PC-9 (cell line): Measurements from ENCODE around the gene TMEM131L. TPM values are rescaled to one million over a fixed set of nuclear protein-coding genes. Genes with fewer than 3 reads are reported as not detected.
A peak's percentile ranks its signal among the peaks of the same experiment; 100 is the strongest.

Source experiments
- BruUV-seq: library from RNA; stranded (reverse); fragments of 400-500 nt; replicated peaks from 2 replicates; lab custom pipeline; 2021; lab: Mats Ljungman, UMichigan
- CTCF ChIA-PET: fragments of 300-600 bp; sonication (Branson Sonifier 250); formaldehyde crosslinking; loops from one replicate; lab custom pipeline; 2022; ENCODE audit warnings: antibody characterized with exemption; lab: Charles Lee
- POLR2A ChIA-PET: fragments of 300-600 bp; sonication (Branson Sonifier 250); formaldehyde crosslinking; loops from one replicate; lab custom pipeline; 2022; ENCODE audit warnings: antibody characterized with exemption; ENCODE audit not compliant: unreplicated experiment; lab: Charles Lee
- DNase-seq, 2 experiments: peaks; one replicate each; pipeline versions ENCODE4 v3.0.0 to v3.0.0-alpha.2; 2015 to 2022; ENCODE audit warnings: mixed read lengths in 1 of 2
- H2AFZ ChIP-seq: fragments of 200-600 bp; sonication (generic); 2 replicates; pipeline ENCODE4 v1.8.1; 2017; ENCODE audit warnings: antibody characterized with exemption
- H3F3A ChIP-seq: fragments of 200-600 bp; sonication (generic); 2 replicates; pipeline ENCODE4 v1.8.1; 2017; ENCODE audit warnings: antibody characterized with exemption, mild to moderate bottlenecking, low read depth; ENCODE audit not compliant: insufficient read depth
- H3K27ac ChIP-seq: fragments of 200-600 bp; sonication (generic); 2 replicates; pipeline ENCODE4 v1.6.1; 2016; ENCODE audit warnings: mixed run types
- H3K27me3 ChIP-seq: fragments of 200-600 bp; sonication (generic); 2 replicates; pipeline ENCODE4 v1.6.1; 2016; ENCODE audit warnings: low read depth, mixed run types; ENCODE audit not compliant: insufficient read depth
- H3K36me3 ChIP-seq: fragments of 200-600 bp; sonication (generic); 2 replicates; pipeline ENCODE4 v1.6.1; 2016; ENCODE audit warnings: low read depth, mixed run types
- H3K4me1 ChIP-seq: fragments of 200-600 bp; sonication (generic); replicated peaks from 2 replicates; pipeline ENCODE4 v1.6.1; 2016; ENCODE audit warnings: mixed run types; ENCODE audit not compliant: insufficient read depth
- H3K4me2 ChIP-seq: fragments of 200-600 bp; sonication (generic); 2 replicates; pipeline ENCODE4 v1.6.1; 2017; ENCODE audit warnings: mixed run types
- H3K4me3 ChIP-seq: fragments of 200-600 bp; sonication (generic); 2 replicates; pipeline ENCODE4 v1.6.1; 2016; ENCODE audit warnings: mixed run types
- H3K79me2 ChIP-seq: fragments of 200-600 bp; sonication (generic); 2 replicates; pipeline ENCODE4 v1.6.1; 2017; ENCODE audit warnings: low read depth, mixed run types
- H3K9me2 ChIP-seq: fragments of 200-600 bp; sonication (generic); 2 replicates; pipeline ENCODE4 v1.8.1; 2017; ENCODE audit warnings: mild to moderate bottlenecking; ENCODE audit not compliant: insufficient read depth
- H3K9me3 ChIP-seq: fragments of 200-600 bp; sonication (generic); 2 replicates; pipeline ENCODE4 v1.8.1; 2016; ENCODE audit warnings: low read depth; ENCODE audit not compliant: insufficient read depth
- H4K20me1 ChIP-seq: fragments of 200-600 bp; sonication (generic); 2 replicates; pipeline ENCODE4 v1.8.1; 2017; ENCODE audit not compliant: insufficient read depth
- CTCF ChIP-seq: fragments of 200-600 bp; sonication (generic); conservative IDR thresholded peaks from 2 replicates; pipeline ENCODE4 v1.6.1; 2017; ENCODE audit warnings: mixed run types, antibody characterized with exemption, mild to moderate bottlenecking, moderate library complexity
- EZH2 ChIP-seq: fragments of 200-600 bp; sonication (generic); IDR thresholded peaks from 2 replicates; pipeline ENCODE4 v1.8.0; 2017; ENCODE audit warnings: antibody characterized with exemption, low read depth
- intact Hi-C: fragments of 100-400 bp; cut with micrococcal nuclease; formaldehyde crosslinking; loops from one replicate; pipeline ENCODE4 v1.10.0; 2022; ENCODE audit not compliant: unreplicated experiment
- total RNA-seq: library from RNA; stranded (reverse); gene quantifications from 2 replicates; pipeline ENCODE4 v1.2.3, GENCODE V29; 2021

TMEM131L gene
- total RNA-seq, 1 experiment from 2014 or later = 3.8 TPM

- no peaks in the 10 kb centered on the region for H3K4me1 ChIP-seq
These were observed 168.7 kb downstream of the TMEM131L start for GRCh38 chr4:153634738-153635353.

DNA sequence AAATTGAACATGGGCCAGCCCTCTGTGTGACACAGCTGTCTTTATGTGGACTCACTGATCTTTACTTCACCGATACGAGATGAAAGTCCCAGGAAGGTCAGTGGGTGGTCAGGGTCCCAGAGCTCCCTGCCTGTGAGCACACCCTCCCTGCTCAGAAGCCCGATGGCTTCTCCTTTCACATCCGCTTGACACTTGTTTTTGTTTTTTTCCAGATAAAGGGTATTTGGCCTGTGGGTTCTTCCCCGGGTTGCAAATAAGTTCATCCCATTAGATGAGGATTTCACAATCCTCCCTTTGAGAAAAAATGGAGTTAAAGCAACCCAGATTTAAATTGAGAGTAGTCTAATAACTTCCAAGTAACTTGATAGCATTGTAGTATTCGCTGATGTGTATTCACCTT lies 169.7 kb downstream of the TMEM131L start:
- H3K79me2 ChIP-seq = no peaks in the 10 kb centered on the region
- TF ChIP-seq EZH2 (no peak), CTCF (no peak)
- H3K27ac ChIP-seq = no peak overlapping the region
- H4K20me1 ChIP-seq = no peaks in the 10 kb centered on the region
- no peak overlapping the region for H3K4me2 ChIP-seq
- no peaks in the 10 kb centered on the region for H3K9me3 ChIP-seq
- BruUV-seq = no TSS peak
- H3F3A ChIP-seq = no peaks in the 10 kb centered on the region
- ChIA-PET CTCF (no interaction called here), POLR2A (no interaction called here)
- no peaks in the 10 kb centered on the region for H3K36me3 ChIP-seq
- no peak for DNase-seq
- H3K4me1 ChIP-seq = no peaks in the 10 kb centered on the region
- no peaks in the 10 kb centered on the region for H3K9me2 ChIP-seq
- intact Hi-C loops = no loop called here
- H3K4me3 ChIP-seq = no peak overlapping the region
- H3K27me3 ChIP-seq = no peaks in the 10 kb centered on the region
- no peak overlapping the region for H2AFZ ChIP-seq

More at GRCh38 chr4:153634738-153635353, 168.7 kb downstream of the TMEM131L start:
- Histone ChIP-seq H3K36me3 (no peaks in the 10 kb centered on the region), H2AFZ (no peak overlapping the region), H3K4me2 (no peak overlapping the region), H3K9me3 (no peaks in the 10 kb centered on the region), H3K27me3 (no peaks in the 10 kb centered on the region), H3K27ac (no peak overlapping the region), H4K20me1 (no peaks in the 10 kb centered on the region), H3K79me2 (no peaks in the 10 kb centered on the region), H3K4me3 (no peak overlapping the region), H3K9me2 (no peaks in the 10 kb centered on the region), H3F3A (no peaks in the 10 kb centered on the region)
- POLR2A ChIA-PET = no interaction called here
- CTCF ChIA-PET = no interaction called here
- BruUV-seq = no TSS peak
- intact Hi-C loops = loop anchor here (1.0 kb wide), 1 partner anchor 115 kb away; no protein-coding TSS in a partner anchor
- DNase-seq = no peak
- TF ChIP-seq CTCF = peak; percentile 73
- TF ChIP-seq EZH2 = no peak

- Histone ChIP-seq H3K4me3 (no peak overlapping the region), H3K9me3 (no peaks in the 10 kb centered on the region), H3K36me3 (no peaks in the 10 kb centered on the region), H3F3A (no peaks in the 10 kb centered on the region), H3K27ac (no peak overlapping the region), H3K4me2 (no peak overlapping the region), H4K20me1 (no peaks in the 10 kb centered on the region), H3K9me2 (no peaks in the 10 kb centered on the region), H3K79me2 (no peaks in the 10 kb centered on the region), H3K27me3 (no peaks in the 10 kb centered on the region), H2AFZ (no peak overlapping the region), H3K4me1 (no peaks in the 10 kb centered on the region)
- TF ChIP-seq EZH2 (no peak), CTCF (no peak)
- CTCF ChIA-PET = no interaction called here
- intact Hi-C loops = no loop called here
- DNase-seq = no peak
- no TSS peak for BruUV-seq
- POLR2A ChIA-PET = no interaction called here
These were observed 171.0 kb downstream of the TMEM131L start for GRCh38 chr4:153637201-153637600.
